Chondrocyte (in vitro differentiated cells): ENCODE results near the gene MFGE8. TPM values are rescaled to one million over a fixed set of nuclear protein-coding genes. Genes with fewer than 3 reads are reported as not detected.

ENCODE experiments used
- DNase-seq: peaks from one replicate; pipeline ENCODE4 v3.0.0; 2021; ENCODE audit warnings: mixed read lengths, low spot score
- H3K27ac Mint-ChIP-seq: one replicate; pipeline ENCODE4 v1.8.0; 2021; ENCODE audit warnings: mild to moderate bottlenecking, moderate library complexity, mixed read lengths; ENCODE audit not compliant: unreplicated experiment
- H3K27me3 Mint-ChIP-seq: 2 replicates; pipeline ENCODE4 v1.8.0; 2021; ENCODE audit warnings: low read depth, mixed read lengths
- H3K36me3 Mint-ChIP-seq: 2 replicates; pipeline ENCODE4 v1.8.0; 2021; ENCODE audit warnings: low read depth, mixed read lengths
- H3K4me1 Mint-ChIP-seq: 2 replicates; pipeline ENCODE4 v1.8.0; 2021; ENCODE audit warnings: low read depth, mild to moderate bottlenecking, mixed read lengths
- H3K4me3 Mint-ChIP-seq: one replicate; pipeline ENCODE4 v1.8.0; 2021; ENCODE audit warnings: mild to moderate bottlenecking, moderate library complexity, mixed read lengths; ENCODE audit not compliant: unreplicated experiment
- H3K9me3 Mint-ChIP-seq: 2 replicates; pipeline ENCODE4 v1.8.0; 2021; ENCODE audit warnings: low read depth, mixed read lengths
- CTCF ChIP-seq: fragments of 200-600 bp; sonication (generic); IDR thresholded peaks from 2 replicates; pipeline ENCODE4 v1.5.0; 2021; ENCODE audit warnings: antibody characterized with exemption, mild to moderate bottlenecking, moderate library complexity
- total RNA-seq: library from RNA; stranded (reverse); gene quantifications from 3 replicates; pipeline ENCODE4 v1.2.1, GENCODE V29; 2021

Gene MFGE8
- total RNA-seq, 1 donor from 2014 or later, result 305 TPM

- peaks cover 36% of the 10 kb centered on the region for H3K4me1 Mint-ChIP-seq
- H3K27me3 Mint-ChIP-seq, result no peaks in the 10 kb centered on the region
- peak; percentile 87 for DNase-seq
- no peak overlapping the region for H3K4me3 Mint-ChIP-seq
- H3K27ac Mint-ChIP-seq, result peak overlapping the region; percentile 23
- no peaks in the 10 kb centered on the region for H3K9me3 Mint-ChIP-seq
- H3K36me3 Mint-ChIP-seq, result peaks cover 24% of the 10 kb centered on the region
- peak; percentile 99 for TF ChIP-seq CTCF
These were observed 8.4 kb downstream of the MFGE8 start for GRCh38 chr15:88904624-88905327.

- DNase-seq, result peak; percentile 49
- Mint-ChIP-seq H3K27ac (no peak overlapping the region), H3K36me3 (peaks cover 23% of the 10 kb centered on the region), H3K4me3 (no peak overlapping the region), H3K27me3 (no peaks in the 10 kb centered on the region), H3K9me3 (no peaks in the 10 kb centered on the region), H3K4me1 (peaks cover 32% of the 10 kb centered on the region)
- no peak for TF ChIP-seq CTCF
These were observed 8.9 kb downstream of the MFGE8 start for GRCh38 chr15:88904257-88904623.

- peaks cover 20% of the 10 kb centered on the region for H3K36me3 Mint-ChIP-seq
- peak; percentile 28 for DNase-seq
- H3K9me3 Mint-ChIP-seq, result no peaks in the 10 kb centered on the region
- H3K4me3 Mint-ChIP-seq, result no peak overlapping the region
- H3K27me3 Mint-ChIP-seq, result no peaks in the 10 kb centered on the region
- no peak overlapping the region for H3K27ac Mint-ChIP-seq
- TF ChIP-seq CTCF, result no peak
- peaks cover 42% of the 10 kb centered on the region for H3K4me1 Mint-ChIP-seq
These were observed 10.3 kb downstream of the MFGE8 start for GRCh38 chr15:88902846-88903245.

GRCh38 chr15:88902221-88902835 is 10.9 kb downstream of the MFGE8 start:
- no peaks in the 10 kb centered on the region for H3K27me3 Mint-ChIP-seq
- peaks cover 47% of the 10 kb centered on the region for H3K4me1 Mint-ChIP-seq
- peaks cover 20% of the 10 kb centered on the region for H3K36me3 Mint-ChIP-seq
- H3K4me3 Mint-ChIP-seq, result no peak overlapping the region
- no peak for TF ChIP-seq CTCF
- peak; percentile 52 for DNase-seq
- peak overlapping the region; percentile 55 for H3K27ac Mint-ChIP-seq
- no peaks in the 10 kb centered on the region for H3K9me3 Mint-ChIP-seq

DNA sequence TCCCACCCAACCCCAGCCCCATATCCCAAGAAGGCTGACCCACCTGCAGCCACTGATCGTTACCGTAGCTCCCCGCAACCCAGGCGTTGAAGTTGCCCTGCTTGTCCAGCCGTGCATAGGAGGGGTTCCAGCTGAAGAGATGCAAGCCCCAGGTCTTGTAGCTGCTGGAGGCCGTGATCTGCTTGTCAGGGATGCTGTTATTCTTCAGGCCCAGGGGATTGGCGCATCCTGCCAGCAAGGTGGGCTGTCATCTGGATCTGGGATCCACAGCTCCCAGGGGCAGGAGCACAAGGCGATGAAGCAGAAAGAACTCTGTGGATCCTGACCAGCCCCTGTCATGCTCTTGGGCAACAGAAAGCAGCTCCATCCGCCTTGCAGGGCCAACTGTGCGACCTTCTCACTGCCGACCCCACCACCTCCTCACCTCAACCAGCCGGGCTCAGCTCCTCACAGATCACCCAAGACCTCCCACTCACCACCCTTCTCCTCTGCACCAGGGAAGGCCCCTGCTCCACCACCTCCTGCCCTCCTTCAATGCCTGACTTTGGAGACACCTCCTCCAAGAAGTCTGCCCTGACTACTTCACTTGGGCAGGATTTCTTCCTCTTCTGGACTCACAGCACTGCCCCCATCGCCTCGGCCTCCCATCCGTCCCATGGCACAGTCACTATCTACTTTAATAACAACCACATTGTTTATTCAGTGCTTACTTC is 11.5 kb downstream of the MFGE8 start:
- H3K27ac Mint-ChIP-seq, result peak overlapping the region; percentile 55
- peaks cover 17% of the 10 kb centered on the region for H3K36me3 Mint-ChIP-seq
- no peak for TF ChIP-seq CTCF
- no peaks in the 10 kb centered on the region for H3K9me3 Mint-ChIP-seq
- peaks cover 53% of the 10 kb centered on the region for H3K4me1 Mint-ChIP-seq
- DNase-seq, result no peak
- H3K27me3 Mint-ChIP-seq, result no peaks in the 10 kb centered on the region
- H3K4me3 Mint-ChIP-seq, result no peak overlapping the region
